SK-N-MC (cell line): ENCODE measurements around the gene NES.

Experiments used
- EZH2 ChIP-seq: fragments of 200-600 bp; sonication (generic); IDR thresholded peaks from one replicate; pipeline ENCODE4 v1.6.1; 2017; ENCODE audit warnings: antibody characterized with exemption
- FOXP2 ChIP-seq: optimal IDR thresholded peaks from 2 replicates; pipeline ENCODE3; 2011; ENCODE audit warnings: mild to moderate bottlenecking, moderate library complexity; ENCODE audit not compliant: insufficient read depth; ENCODE audit errors: extremely low read length, control extremely low read depth
- POLR2AphosphoS5 ChIP-seq: IDR thresholded peaks from 2 replicates; pipeline ENCODE4 v1.6.1; 2012; ENCODE audit warnings: mild to moderate bottlenecking, low read depth, low read length, borderline replicate concordance

DNA sequence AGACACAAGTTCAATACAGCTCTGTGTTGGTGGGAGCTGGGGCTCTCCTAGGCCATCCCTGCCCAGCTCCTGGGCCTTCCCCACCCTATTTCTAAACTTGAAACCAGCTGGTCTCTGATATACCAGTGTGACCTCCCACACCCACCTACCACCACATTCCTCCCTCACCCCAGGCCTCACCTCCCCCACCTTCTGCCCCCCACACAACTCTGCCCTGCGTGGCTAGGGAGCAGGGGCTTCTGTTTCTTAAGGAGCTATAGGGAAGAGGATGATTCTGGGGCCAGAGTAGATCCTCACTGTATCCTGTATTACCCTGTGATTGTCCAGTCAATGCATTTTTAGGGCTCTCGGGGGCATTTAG lies 16.5 kb downstream of the NES start:
- TF ChIP-seq EZH2 (no peak), FOXP2 (no peak), POLR2AphosphoS5 (no peak)
